ENCODE data around the gene EGLN1.

EGLN1 gene

GRCh38 chr1:231396643-231397042 is 25.4 kb downstream of the EGLN1 start:
- no peak for DNase-seq (ENCODE audit: low read depth)

- no peak for DNase-seq (ENCODE audit: low read depth)
Measured at GRCh38 chr1:231395998-231396390, 26.1 kb downstream of the EGLN1 start.

GRCh38 chr1:231395076-231395997 is 26.8 kb downstream of the EGLN1 start:
- DNase-seq (ENCODE audit: low read depth) = no peak

GRCh38 chr1:231393668-231394067 is 28.4 kb downstream of the EGLN1 start:
- DNase-seq (ENCODE audit: low read depth) = no peak

GRCh38 chr1:231392389-231393131 is 29.5 kb downstream of the EGLN1 start:
- no peak for DNase-seq (ENCODE audit: low read depth)

GRCh38 chr1:231390071-231390470 is 32.0 kb downstream of the EGLN1 start:
- DNase-seq (ENCODE audit: low read depth) = no peak

- DNase-seq (ENCODE audit: low read depth) = no peak
Measured at GRCh38 chr1:231387770-231388669, 34.1 kb downstream of the EGLN1 start.

GRCh38 chr1:231386466-231386865 is 35.6 kb downstream of the EGLN1 start:
- no peak for DNase-seq (ENCODE audit: low read depth)

GRCh38 chr1:231385416-231385748 is 36.7 kb downstream of the EGLN1 start:
- DNase-seq (ENCODE audit: low read depth) = no peak

GRCh38 chr1:231384696-231385415 is 37.2 kb downstream of the EGLN1 start:
- no peak for DNase-seq (ENCODE audit: low read depth)

- DNase-seq (ENCODE audit: low read depth) = no peak
Measured at GRCh38 chr1:231383159-231383860, 38.8 kb downstream of the EGLN1 start.

- DNase-seq (ENCODE audit: low read depth) = no peak
Measured at GRCh38 chr1:231382426-231382825, 39.7 kb downstream of the EGLN1 start.

- no peak for DNase-seq (ENCODE audit: low read depth)
Measured at GRCh38 chr1:231381729-231382128, 40.4 kb downstream of the EGLN1 start.

- no peak for DNase-seq (ENCODE audit: low read depth)
Measured at GRCh38 chr1:231376875-231377549, 45.1 kb downstream of the EGLN1 start.

GRCh38 chr1:231376101-231376500 is 46.0 kb downstream of the EGLN1 start:
- no peak for DNase-seq (ENCODE audit: low read depth)

GRCh38 chr1:231374394-231374793 is 47.7 kb downstream of the EGLN1 start:
- DNase-seq (ENCODE audit: low read depth) = no peak

- no peak for DNase-seq (ENCODE audit: low read depth)
Measured at GRCh38 chr1:231372501-231372900, 49.6 kb downstream of the EGLN1 start.

- no peak for DNase-seq (ENCODE audit: low read depth)
Measured at GRCh38 chr1:231369282-231369681, 52.8 kb downstream of the EGLN1 start.

- no peak for DNase-seq (ENCODE audit: low read depth)
Measured at GRCh38 chr1:231364192-231364591, 57.9 kb downstream of the EGLN1 start.

- no peak for DNase-seq (ENCODE audit: low read depth)
Measured at GRCh38 chr1:231363624-231364023, 58.5 kb downstream of the EGLN1 start.

All from activated gamma-delta T cell treated with anti-CD3 and anti-CD28 coated beads, Interleukin-2, amount 50 U/mL, for 16 hours (primary cell).